GM18951 (cell line): ENCODE data around the gene CALN1.

Experiments
- POLR2A ChIP-seq: IDR thresholded peaks from 4 replicates; pipeline ENCODE4 v1.6.1; 2011; ENCODE audit warnings: mild to moderate bottlenecking; ENCODE audit not compliant: insufficient read length, insufficient read depth; ENCODE audit errors: extremely low read depth
- in situ Hi-C: fragments of 300-500 bp; cut with MboI; formaldehyde crosslinking; loops from one replicate; pipeline ENCODE4 v1.12.0; 2022; ENCODE audit warnings: low sequenced_read_pairs, mixed read lengths, inconsistent platforms; ENCODE audit not compliant: unreplicated experiment

The CALN1 gene

GRCh38 chr7:71776726-71777125 is 635.4 kb downstream of the CALN1 start:
- in situ Hi-C loops = no loop called here
- TF ChIP-seq POLR2A = no peak

- no peak for TF ChIP-seq POLR2A
- in situ Hi-C loops = no loop called here
Observed at GRCh38 chr7:71775648-71776047, 636.5 kb downstream of the CALN1 start.

- TF ChIP-seq POLR2A = no peak
- in situ Hi-C loops = no loop called here
Observed at GRCh38 chr7:71772779-71773178, 639.4 kb downstream of the CALN1 start.

DNA sequence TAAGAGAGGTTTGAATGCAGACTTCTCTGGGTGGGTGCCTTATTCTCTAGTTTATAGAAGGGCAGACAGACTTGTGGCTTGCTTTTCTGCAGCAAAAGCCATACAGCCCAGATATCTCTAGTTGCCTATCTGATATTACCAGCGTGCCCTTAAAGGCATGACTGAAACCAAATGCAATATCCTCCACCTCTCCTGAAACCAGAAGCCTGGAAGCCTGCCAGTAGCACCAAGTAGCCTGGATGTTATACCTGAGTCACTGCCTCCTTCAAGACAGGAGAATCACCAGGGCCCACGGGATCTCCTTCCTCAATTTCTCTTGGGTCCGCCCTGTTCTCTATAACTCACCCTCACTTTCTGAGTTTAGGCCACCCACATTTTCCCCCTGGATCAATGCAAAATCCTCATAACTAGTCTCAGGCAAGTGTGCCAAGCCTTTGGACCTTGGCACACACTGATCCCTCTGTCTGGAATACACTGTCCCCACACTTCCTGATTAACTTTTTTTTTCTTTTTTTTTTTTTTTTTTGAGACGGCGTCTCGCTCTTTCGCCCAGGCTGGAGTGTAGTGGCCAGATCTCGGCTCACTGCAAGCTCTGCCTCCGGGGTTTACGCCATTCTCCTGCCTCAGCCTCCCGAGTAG is 641.8 kb downstream of the CALN1 start:
- in situ Hi-C loops = no loop called here
- TF ChIP-seq POLR2A = no peak

- in situ Hi-C loops = no loop called here
- no peak for TF ChIP-seq POLR2A
Observed at GRCh38 chr7:71769326-71769725, 642.8 kb downstream of the CALN1 start.

- in situ Hi-C loops = no loop called here
- no peak for TF ChIP-seq POLR2A
Observed at GRCh38 chr7:71768450-71768849, 643.7 kb downstream of the CALN1 start.

DNA sequence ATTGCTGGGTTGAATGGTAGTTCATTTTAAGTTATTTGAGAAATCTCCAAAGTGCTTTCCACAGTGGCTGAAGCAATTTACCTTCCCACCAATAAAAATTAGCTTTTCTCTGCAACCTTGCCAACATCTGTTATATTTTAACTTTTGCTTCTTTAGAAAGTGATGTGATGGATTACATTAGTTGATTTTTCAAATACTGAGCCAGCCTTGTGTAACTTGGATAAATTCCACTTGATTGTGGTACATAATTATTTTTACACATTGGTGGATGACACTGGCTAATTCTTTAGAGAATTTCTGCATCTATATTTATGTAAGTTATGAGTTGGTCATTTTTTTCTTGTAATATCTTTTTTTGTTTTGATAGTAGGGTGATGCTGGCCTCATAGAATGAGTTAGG is 646.1 kb downstream of the CALN1 start:
- TF ChIP-seq POLR2A = no peak
- in situ Hi-C loops = no loop called here

- TF ChIP-seq POLR2A = no peak
- in situ Hi-C loops = no loop called here
Observed at GRCh38 chr7:71761336-71761735, 650.8 kb downstream of the CALN1 start.

- in situ Hi-C loops = no loop called here
- TF ChIP-seq POLR2A = no peak
Observed at GRCh38 chr7:71754828-71755227, 657.3 kb downstream of the CALN1 start.

GRCh38 chr7:71753956-71754664 is 658.0 kb downstream of the CALN1 start:
- in situ Hi-C loops = no loop called here
- no peak for TF ChIP-seq POLR2A

DNA sequence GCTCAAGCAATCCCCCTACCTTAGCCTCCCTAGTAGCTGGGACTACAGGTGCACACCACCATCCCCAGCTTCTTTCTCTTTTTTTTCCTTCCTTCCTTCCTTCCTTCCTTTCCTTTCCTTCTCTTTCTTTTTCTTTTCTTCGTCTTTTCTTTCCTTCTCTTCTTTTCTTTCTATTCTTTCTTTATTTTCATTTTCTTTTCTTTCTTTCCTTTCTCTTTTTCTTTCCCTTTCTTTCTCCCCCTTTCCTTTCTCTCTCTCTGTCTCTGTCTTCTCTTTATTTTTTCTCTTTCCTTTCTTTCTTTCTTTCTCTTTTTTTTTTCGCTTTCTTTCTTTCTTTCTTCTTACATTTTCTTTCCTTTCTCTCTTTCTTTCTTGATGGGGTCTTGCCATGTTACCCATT is 658.9 kb downstream of the CALN1 start:
- TF ChIP-seq POLR2A = no peak
- in situ Hi-C loops = no loop called here

GRCh38 chr7:71752171-71752935 is 659.8 kb downstream of the CALN1 start:
- in situ Hi-C loops = no loop called here
- no peak for TF ChIP-seq POLR2A

- in situ Hi-C loops = no loop called here
Observed at GRCh38 chr7:71750290-71750689, 661.8 kb downstream of the CALN1 start.

More at GRCh38 chr7:71750290-71750689, 661.8 kb downstream of the CALN1 start:
- TF ChIP-seq POLR2A = no peak
